Measurements from ENCODE around the gene MYCBPAP.
A peak's percentile ranks its signal among the peaks of the same experiment; 100 is the strongest.

Gene MYCBPAP

GRCh38 chr17:50541402-50541715 is 33.1 kb downstream of the MYCBPAP start:
- TF ChIP-seq CTCF (IDR thresholded peaks at IDR 0.05; ENCODE audit: low read depth, low read length) (no peak), EZH2phosphoT487 (IDR thresholded peaks at IDR 0.05; ENCODE audit: low read depth) (no peak)
- Histone ChIP-seq H3K27me3 (ENCODE audit: low read depth, low read length) (peaks cover 14% of the 10 kb centered on the region; the same call in 1 of the 2 replicates), H3K36me3 (replicated peaks; ENCODE audit: low read depth, low read length) (no peaks in the 10 kb centered on the region), H3K9me3 (ENCODE audit: insufficient read depth, low read length) (no peaks in the 10 kb centered on the region), H3K9ac (ENCODE audit: low read length) (peak overlapping the region; percentile 59), H3K4me1 (ENCODE audit: low read length) (peaks cover 8% of the 10 kb centered on the region), H3K4me2 (ENCODE audit: low read length) (peak overlapping the region; percentile 99), H3K79me2 (ENCODE audit: low read length) (no peaks in the 10 kb centered on the region), H3K27ac (ENCODE audit: low read length) (no peak overlapping the region), H2AFZ (ENCODE audit: low read depth, low read length) (no peak overlapping the region), H4K20me1 (ENCODE audit: insufficient read depth, low read length) (no peaks in the 10 kb centered on the region), H3K4me3 (ENCODE audit: low read length) (peak overlapping the region; percentile 83)

GRCh38 chr17:50541716-50542688 is 33.8 kb downstream of the MYCBPAP start:
- H3K36me3 ChIP-seq (replicated peaks; ENCODE audit: low read depth, low read length), result no peaks in the 10 kb centered on the region
- H3K4me1 ChIP-seq (ENCODE audit: low read length), result peaks cover 8% of the 10 kb centered on the region
- H2AFZ ChIP-seq (ENCODE audit: low read depth, low read length), result peak overlapping the region; percentile 56
- peak overlapping the region; percentile 99 for H3K4me2 ChIP-seq (ENCODE audit: low read length)
- H3K27me3 ChIP-seq (ENCODE audit: low read depth, low read length), result peaks cover 15% of the 10 kb centered on the region; the same call in 1 of the 2 replicates
- H3K4me3 ChIP-seq (ENCODE audit: low read length), result peak overlapping the region; percentile 83
- no peaks in the 10 kb centered on the region for H3K9me3 ChIP-seq (ENCODE audit: insufficient read depth, low read length)
- no peaks in the 10 kb centered on the region for H4K20me1 ChIP-seq (ENCODE audit: insufficient read depth, low read length)
- TF ChIP-seq CTCF (IDR thresholded peaks at IDR 0.05; ENCODE audit: low read depth, low read length) (peak; percentile 35), EZH2phosphoT487 (IDR thresholded peaks at IDR 0.05; ENCODE audit: low read depth) (no peak)
- peak overlapping the region; percentile 59 for H3K9ac ChIP-seq (ENCODE audit: low read length)
- no peak overlapping the region for H3K27ac ChIP-seq (ENCODE audit: low read length)
- no peaks in the 10 kb centered on the region for H3K79me2 ChIP-seq (ENCODE audit: low read length)

- no peak overlapping the region for H3K27ac ChIP-seq (ENCODE audit: low read length)
- no peaks in the 10 kb centered on the region for H3K36me3 ChIP-seq (replicated peaks; ENCODE audit: low read depth, low read length)
- H2AFZ ChIP-seq (ENCODE audit: low read depth, low read length), result no peak overlapping the region
- peak overlapping the region; percentile 83 for H3K4me3 ChIP-seq (ENCODE audit: low read length)
- no peaks in the 10 kb centered on the region for H4K20me1 ChIP-seq (ENCODE audit: insufficient read depth, low read length)
- H3K27me3 ChIP-seq (ENCODE audit: low read depth, low read length), result peaks cover 15% of the 10 kb centered on the region; the same call in 1 of the 2 replicates
- no peaks in the 10 kb centered on the region for H3K9me3 ChIP-seq (ENCODE audit: insufficient read depth, low read length)
- peak overlapping the region; percentile 59; the same call in 1 of the 2 replicates for H3K9ac ChIP-seq (ENCODE audit: low read length)
- peak overlapping the region; percentile 99 for H3K4me2 ChIP-seq (ENCODE audit: low read length)
- no peak for TF ChIP-seq CTCF (IDR thresholded peaks at IDR 0.05; ENCODE audit: low read depth, low read length)
- no peak for TF ChIP-seq EZH2phosphoT487 (IDR thresholded peaks at IDR 0.05; ENCODE audit: low read depth)
- no peaks in the 10 kb centered on the region for H3K79me2 ChIP-seq (ENCODE audit: low read length)
- peaks cover 14% of the 10 kb centered on the region for H3K4me1 ChIP-seq (ENCODE audit: low read length)
Observed at GRCh38 chr17:50542795-50543774, 34.8 kb downstream of the MYCBPAP start.
